NK-92 (cell line): ENCODE measurements around the gene CDKN3.

Experiments
- DNase-seq: peaks from one replicate; lab custom pipeline; 2025; ENCODE audit not compliant: unreplicated experiment; lab: John Stamatoyannopoulos, UW

The CDKN3 gene, protein sequence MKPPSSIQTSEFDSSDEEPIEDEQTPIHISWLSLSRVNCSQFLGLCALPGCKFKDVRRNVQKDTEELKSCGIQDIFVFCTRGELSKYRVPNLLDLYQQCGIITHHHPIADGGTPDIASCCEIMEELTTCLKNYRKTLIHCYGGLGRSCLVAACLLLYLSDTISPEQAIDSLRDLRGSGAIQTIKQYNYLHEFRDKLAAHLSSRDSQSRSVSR

GRCh38 chr14:54396493-54397335 lies at the start of gene CDKN3:
Gene CDKN3 (plus strand): TSS chr14:54397007. CDS start chr14:54397069, 62 bp downstream.
- peak; percentile 69 for DNase-seq

GRCh38 chr14:54347044-54347443 lies 49.8 kb upstream of the CDKN3 start:
- no peak for DNase-seq

GRCh38 chr14:54348001-54348611 lies 48.7 kb upstream of the CDKN3 start:
- no peak for DNase-seq

DNA sequence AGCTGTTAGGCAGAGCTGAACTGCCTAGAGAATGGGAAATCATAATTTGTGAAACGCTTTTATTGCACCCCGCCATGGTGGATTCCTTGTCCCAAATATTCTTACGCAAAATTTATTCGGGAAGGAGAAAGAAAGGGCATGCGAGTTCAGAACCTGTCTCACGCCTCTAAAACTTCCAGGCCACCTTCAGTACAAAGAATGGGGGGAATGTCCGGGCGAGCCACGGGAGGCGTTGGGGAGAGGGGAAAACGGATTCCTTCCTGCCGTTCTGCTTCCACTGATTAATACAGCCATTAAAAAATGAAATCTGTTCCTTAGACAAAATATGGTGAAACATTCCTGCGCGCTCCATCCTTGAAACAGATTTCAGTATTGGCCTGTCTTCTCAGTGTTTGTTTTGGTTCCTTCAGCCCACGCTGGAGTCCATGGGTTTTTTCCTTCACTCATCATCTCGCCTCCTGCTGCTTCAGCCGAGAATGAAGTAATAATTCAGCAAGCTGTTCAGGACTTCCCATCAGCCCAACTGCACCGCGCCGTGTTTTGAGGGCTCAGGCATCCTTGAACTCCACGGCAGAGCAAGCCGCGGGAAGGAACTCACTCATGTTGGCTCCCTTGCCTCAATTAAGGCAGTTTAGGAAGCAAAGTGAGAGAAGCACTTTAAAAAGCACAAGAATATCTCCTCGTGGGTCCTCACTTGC lies 47.7 kb upstream of the CDKN3 start:
- no peak for DNase-seq

GRCh38 chr14:54349713-54350112 lies 47.1 kb upstream of the CDKN3 start:
- DNase-seq, result no peak

GRCh38 chr14:54350203-54350602 lies 46.6 kb upstream of the CDKN3 start:
- DNase-seq, result no peak

DNA sequence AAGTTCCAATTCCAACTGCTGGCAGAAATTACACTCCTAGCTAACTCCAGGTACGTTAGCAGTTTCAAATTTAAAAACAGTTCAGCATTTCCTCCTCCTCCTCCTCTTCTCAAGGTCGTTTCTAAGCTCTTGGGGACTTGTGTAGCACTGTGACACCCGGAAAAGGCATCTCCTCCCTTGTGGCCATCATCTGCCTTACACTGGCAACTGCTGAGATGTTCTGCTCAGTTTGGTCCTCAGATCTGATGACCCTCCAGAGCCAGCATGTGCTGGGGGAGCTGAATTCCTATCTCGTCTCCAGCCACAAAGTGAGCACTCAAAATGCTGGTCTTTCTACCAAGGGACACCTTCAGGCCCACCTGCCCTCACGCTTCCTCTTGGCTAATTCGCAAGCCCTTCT lies 43.5 kb upstream of the CDKN3 start:
- DNase-seq, result no peak

GRCh38 chr14:54353694-54354093 lies 43.1 kb upstream of the CDKN3 start:
- DNase-seq, result no peak

- no peak for DNase-seq
Observed at GRCh38 chr14:54354096-54354495, 42.7 kb upstream of the CDKN3 start.

GRCh38 chr14:54354968-54355641 lies 41.7 kb upstream of the CDKN3 start:
- no peak for DNase-seq

DNA sequence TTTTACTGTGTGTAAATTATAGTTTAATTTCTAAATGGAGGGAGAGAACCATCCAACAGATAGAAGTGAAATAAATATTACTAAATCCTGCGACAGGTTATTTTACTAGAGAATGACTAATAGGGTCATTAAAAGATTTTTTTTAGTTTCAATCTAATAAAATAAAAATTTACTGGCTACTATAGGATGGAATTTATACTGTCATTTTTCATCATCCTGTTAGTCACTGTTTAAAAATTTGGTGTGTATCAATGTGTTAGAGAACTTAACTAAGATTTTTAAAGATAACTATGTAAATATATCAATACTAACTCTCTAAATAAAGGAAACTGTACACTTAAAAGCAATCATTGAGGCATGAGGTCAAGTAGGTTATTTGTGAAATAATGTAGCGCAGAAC lies 41.1 kb upstream of the CDKN3 start:
- no peak for DNase-seq

- DNase-seq, result no peak
Observed at GRCh38 chr14:54356172-54356571, 40.6 kb upstream of the CDKN3 start.

DNA sequence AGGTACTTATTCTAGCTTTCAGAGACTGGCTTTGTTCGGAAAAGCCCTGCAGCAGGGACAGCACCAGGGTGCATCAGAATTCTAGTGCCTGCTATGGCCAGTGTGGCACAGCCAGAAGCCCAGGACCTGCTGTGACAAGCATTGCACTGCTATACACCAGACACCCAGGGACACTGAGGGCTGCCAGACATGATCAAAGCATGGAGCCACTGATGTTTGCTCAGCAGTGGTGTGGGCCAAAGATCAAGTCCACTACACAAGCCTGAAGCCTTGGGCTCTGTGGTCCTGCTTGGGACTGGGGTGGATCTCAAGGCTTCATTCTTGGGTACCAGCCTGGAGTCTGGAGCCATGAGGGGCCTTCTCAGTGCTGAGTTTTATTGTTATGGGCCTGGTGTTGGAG lies 36.1 kb upstream of the CDKN3 start:
- no peak for DNase-seq

GRCh38 chr14:54362089-54362504 lies 34.7 kb upstream of the CDKN3 start:
- DNase-seq, result no peak

DNA sequence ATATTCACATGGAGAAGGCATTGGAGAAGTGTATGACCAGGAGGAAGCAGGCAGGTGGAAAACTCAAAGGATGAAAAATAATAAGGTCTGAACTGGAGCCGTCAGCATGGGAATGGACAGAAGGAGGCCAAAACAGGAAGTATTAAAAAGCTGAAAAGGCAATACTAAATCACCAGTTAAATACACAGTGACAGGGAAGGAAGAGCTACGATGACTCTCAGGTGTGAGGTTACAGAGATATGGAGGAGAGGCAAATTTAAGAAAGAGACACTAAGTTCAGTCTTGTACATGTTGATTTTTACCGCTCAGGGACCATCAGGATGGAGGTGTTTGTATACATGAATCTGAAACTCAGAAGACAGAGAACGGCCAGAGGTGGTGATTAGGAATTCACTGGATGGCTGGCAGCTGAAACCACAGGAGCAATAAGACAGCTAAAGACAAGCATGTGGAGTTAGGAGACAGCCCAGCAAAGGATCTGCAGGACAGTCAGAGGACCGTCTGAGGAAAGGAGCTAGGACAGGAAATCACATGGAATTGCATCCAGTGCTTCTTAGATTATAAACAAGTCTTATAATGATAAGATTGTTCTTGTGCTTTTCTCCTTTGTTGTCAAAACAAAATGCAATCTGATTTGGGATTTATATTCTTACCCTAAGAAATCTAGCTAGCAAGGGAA lies 33.9 kb upstream of the CDKN3 start:
- no peak for DNase-seq

GRCh38 chr14:54364555-54365415 lies 32.0 kb upstream of the CDKN3 start:
- DNase-seq, result no peak

GRCh38 chr14:54366736-54367735 lies 29.8 kb upstream of the CDKN3 start:
- no peak for DNase-seq

GRCh38 chr14:54368291-54368690 lies 28.5 kb upstream of the CDKN3 start:
- DNase-seq, result no peak
